A549 treated with dexamethasone at 1 μM for 4 hours (cell line): Measurements from ENCODE around the gene ZNF483. TPM values are rescaled to one million over a fixed set of nuclear protein-coding genes. Genes with fewer than 3 reads are reported as not detected.

Experiments
- total RNA-seq: library from RNA; stranded (reverse); fragments of 200-300 nt; extraction: Qiagen RNA extraction; gene quantifications from 5 replicates; pipeline ENCODE4 v1.2.3, GENCODE V29; 2022

The ZNF483 gene
- 0.50 to 0.94 TPM (median 0.56 TPM) in 5 replicates for total RNA-seq

GRCh38 chr9:111525056-111525977 is at the start of gene ZNF483:
TSS of gene ZNF483 (plus strand) at chr9:111525179. CDS start at chr9:111527396, 2,217 bp downstream.

DNA sequence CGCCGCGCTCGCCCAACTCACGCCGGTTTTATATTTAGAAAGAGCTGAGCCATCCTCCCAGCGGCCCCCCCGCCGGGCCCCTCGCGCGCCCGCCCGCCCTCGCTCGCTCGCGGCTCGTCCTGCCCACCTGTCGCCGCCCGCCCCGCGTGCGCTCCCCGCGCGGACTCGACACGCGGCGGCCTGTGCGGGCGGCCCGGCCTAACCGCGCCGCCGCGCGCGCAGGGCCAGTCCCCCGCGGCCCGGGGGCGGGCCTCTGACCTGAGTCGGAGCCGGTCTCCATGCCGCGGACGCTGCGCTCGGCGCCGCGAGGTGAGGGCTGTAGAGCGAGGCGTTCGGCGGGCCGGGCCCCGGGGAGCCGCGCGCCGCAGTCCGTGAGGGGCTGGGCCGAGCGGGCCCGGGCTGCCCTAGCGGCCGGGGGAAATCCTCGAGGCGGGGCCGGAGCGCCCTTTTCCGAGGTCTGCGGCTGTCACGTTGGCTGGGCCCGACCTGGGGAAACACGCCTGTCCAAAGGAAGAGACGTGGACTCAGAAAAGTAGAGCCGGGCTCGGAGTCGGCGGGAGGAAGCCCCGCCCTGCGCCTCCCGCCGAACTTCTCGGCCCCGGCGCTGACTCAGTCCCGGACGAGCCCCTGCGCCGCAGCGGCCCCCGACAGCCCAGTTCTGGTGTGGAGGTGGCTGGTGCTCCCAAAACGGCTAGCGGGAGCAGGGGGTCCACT is 41.0 kb upstream of the ZNF483 start, which contains the start of gene ECPAS:
ECPAS (minus strand) TSS at position 526 of the 714 bp plus-strand sequence. CDS start 11,465 bp downstream, outside the sequence.

GRCh38 chr9:111599092-111599954 is 74.3 kb downstream of the ZNF483 start, which contains the start of gene PTGR1:
TSS of gene PTGR1 (minus strand) at chr9:111599647. CDS start at chr9:111597422, 2,225 bp downstream.

Other genes with a start within 250 kb of the ZNF483 start
- not detected in 5 replicates for gene OR2K2, start 195.0 kb upstream of the ZNF483 start, total RNA-seq
- gene ECPAS, start 40.8 kb upstream of the ZNF483 start, total RNA-seq = 40.2 to 49.6 TPM (median 47.8 TPM) in 5 replicates
- 284 to 341 TPM (median 317 TPM) in 5 replicates for gene PTGR1, start 74.5 kb downstream of the ZNF483 start, total RNA-seq
- gene DNAJC25, start 106.2 kb downstream of the ZNF483 start, total RNA-seq = 9.6 to 12.0 TPM (median 10.2 TPM) in 5 replicates
- gene GNG10, start 136.4 kb downstream of the ZNF483 start, total RNA-seq = 43.3 to 59.7 TPM (median 52.6 TPM) in 5 replicates